SJCRH30 (cell line): ENCODE results near the gene RALGPS1. TPM values are rescaled to one million over a fixed set of nuclear protein-coding genes. Genes with fewer than 3 reads are reported as not detected.
A peak's percentile ranks its signal among the peaks of the same experiment; 100 is the strongest.

Experiments used
- DNase-seq, 2 experiments: peaks; one replicate each; pipeline ENCODE4 v3.0.0-alpha.2; 2015 to 2020
- H3K27ac ChIP-seq: fragments of 250-450 bp; sonication (Bioruptor Pico); 2 replicates; pipeline ENCODE4 v1.5.1; 2020; ENCODE audit warnings: mild to moderate bottlenecking, moderate library complexity
- H3K27me3 ChIP-seq: fragments of 250-450 bp; sonication (Bioruptor Pico); 2 replicates; pipeline ENCODE4 v1.5.1; 2020; ENCODE audit warnings: mild to moderate bottlenecking, moderate library complexity
- H3K36me3 ChIP-seq: fragments of 250-450 bp; sonication (Bioruptor Pico); 2 replicates; pipeline ENCODE4 v1.5.1; 2020; ENCODE audit warnings: mild to moderate bottlenecking, moderate library complexity
- H3K4me1 ChIP-seq: fragments of 250-450 bp; sonication (Bioruptor Pico); 2 replicates; pipeline ENCODE4 v1.5.1; 2020; ENCODE audit warnings: mild to moderate bottlenecking, moderate library complexity
- H3K4me3 ChIP-seq: fragments of 250-450 bp; sonication (Bioruptor Pico); 2 replicates; pipeline ENCODE4 v1.5.1; 2020; ENCODE audit warnings: mild to moderate bottlenecking, moderate library complexity
- H3K9me3 ChIP-seq: fragments of 250-450 bp; sonication (Bioruptor Pico); replicated peaks from 2 replicates; pipeline ENCODE4 v1.5.1; 2020; ENCODE audit warnings: mild to moderate bottlenecking, moderate library complexity
- total RNA-seq: library from RNA; depleted of rRNA; stranded (reverse); fragments of >200 nt; shearing (Covaris generic); gene quantifications from 2 replicates; pipeline ENCODE4 v1.2.3, GENCODE V29; 2014

The RALGPS1 gene
- total RNA-seq, 1 experiment from 2014 or later, result 1.8 TPM

GRCh38 chr9:126982215-126983002, 67.8 kb downstream of the RALGPS1 start:
- H3K9me3 ChIP-seq, result no peaks in the 10 kb centered on the region

DNA sequence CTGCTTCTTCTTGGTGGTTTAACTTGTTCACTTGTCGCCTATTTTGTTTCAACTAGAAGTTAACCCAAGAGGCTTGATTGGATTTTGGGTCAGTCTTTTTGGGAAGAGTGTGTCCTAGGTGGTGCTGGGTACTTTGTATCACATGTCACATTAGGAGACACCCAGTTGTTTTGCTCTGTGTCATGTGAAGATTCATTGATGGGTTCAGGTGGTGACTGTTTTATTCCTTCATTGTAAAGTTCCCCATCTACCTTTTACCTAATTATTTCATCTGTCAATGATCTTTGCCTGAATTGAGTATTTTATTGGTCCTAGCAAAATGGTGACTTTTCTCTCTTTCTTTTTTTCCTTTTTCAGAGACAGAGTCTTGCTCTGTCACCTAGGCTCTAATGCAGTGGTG, 69.2 kb downstream of the RALGPS1 start:
- no peak for DNase-seq
- H3K4me3 ChIP-seq, result no peak overlapping the region
- H3K36me3 ChIP-seq, result no peaks in the 10 kb centered on the region
- H3K4me1 ChIP-seq, result peaks cover 26% of the 10 kb centered on the region
- no peak overlapping the region for H3K27ac ChIP-seq
- H3K27me3 ChIP-seq, result no peaks in the 10 kb centered on the region
- no peaks in the 10 kb centered on the region for H3K9me3 ChIP-seq

More at GRCh38 chr9:126982215-126983002, 67.8 kb downstream of the RALGPS1 start:
- no peak for DNase-seq
- Histone ChIP-seq H3K27me3 (no peaks in the 10 kb centered on the region), H3K27ac (no peak overlapping the region), H3K36me3 (no peaks in the 10 kb centered on the region), H3K4me3 (no peak overlapping the region), H3K4me1 (peaks cover 26% of the 10 kb centered on the region)

- Histone ChIP-seq H3K36me3 (no peaks in the 10 kb centered on the region), H3K27ac (no peak overlapping the region), H3K4me1 (peaks cover 26% of the 10 kb centered on the region), H3K27me3 (no peaks in the 10 kb centered on the region), H3K9me3 (no peaks in the 10 kb centered on the region), H3K4me3 (no peak overlapping the region)
- DNase-seq, result peak; percentile 38 to 40
These were observed 70.4 kb downstream of the RALGPS1 start for GRCh38 chr9:126984969-126985368.

GRCh38 chr9:126985870-126986498, 71.4 kb downstream of the RALGPS1 start:
- Histone ChIP-seq H3K9me3 (no peaks in the 10 kb centered on the region), H3K36me3 (no peaks in the 10 kb centered on the region), H3K4me1 (peaks cover 26% of the 10 kb centered on the region), H3K4me3 (no peak overlapping the region), H3K27ac (no peak overlapping the region), H3K27me3 (no peaks in the 10 kb centered on the region)
- peak; percentile 83 to 90 for DNase-seq

- no peaks in the 10 kb centered on the region for H3K36me3 ChIP-seq
- H3K4me1 ChIP-seq, result peaks cover 26% of the 10 kb centered on the region
- H3K27me3 ChIP-seq, result no peaks in the 10 kb centered on the region
- no peak for DNase-seq
- no peaks in the 10 kb centered on the region for H3K9me3 ChIP-seq
- H3K4me3 ChIP-seq, result no peak overlapping the region
- no peak overlapping the region for H3K27ac ChIP-seq
These were observed 71.9 kb downstream of the RALGPS1 start for GRCh38 chr9:126986506-126986951.

GRCh38 chr9:126988857-126989256, 74.3 kb downstream of the RALGPS1 start:
- H3K4me3 ChIP-seq, result no peak overlapping the region
- no peaks in the 10 kb centered on the region for H3K27me3 ChIP-seq
- H3K9me3 ChIP-seq, result peaks cover 7% of the 10 kb centered on the region
- no peak for DNase-seq
- H3K36me3 ChIP-seq, result no peaks in the 10 kb centered on the region
- no peak overlapping the region for H3K27ac ChIP-seq
- peaks cover 26% of the 10 kb centered on the region for H3K4me1 ChIP-seq

DNA sequence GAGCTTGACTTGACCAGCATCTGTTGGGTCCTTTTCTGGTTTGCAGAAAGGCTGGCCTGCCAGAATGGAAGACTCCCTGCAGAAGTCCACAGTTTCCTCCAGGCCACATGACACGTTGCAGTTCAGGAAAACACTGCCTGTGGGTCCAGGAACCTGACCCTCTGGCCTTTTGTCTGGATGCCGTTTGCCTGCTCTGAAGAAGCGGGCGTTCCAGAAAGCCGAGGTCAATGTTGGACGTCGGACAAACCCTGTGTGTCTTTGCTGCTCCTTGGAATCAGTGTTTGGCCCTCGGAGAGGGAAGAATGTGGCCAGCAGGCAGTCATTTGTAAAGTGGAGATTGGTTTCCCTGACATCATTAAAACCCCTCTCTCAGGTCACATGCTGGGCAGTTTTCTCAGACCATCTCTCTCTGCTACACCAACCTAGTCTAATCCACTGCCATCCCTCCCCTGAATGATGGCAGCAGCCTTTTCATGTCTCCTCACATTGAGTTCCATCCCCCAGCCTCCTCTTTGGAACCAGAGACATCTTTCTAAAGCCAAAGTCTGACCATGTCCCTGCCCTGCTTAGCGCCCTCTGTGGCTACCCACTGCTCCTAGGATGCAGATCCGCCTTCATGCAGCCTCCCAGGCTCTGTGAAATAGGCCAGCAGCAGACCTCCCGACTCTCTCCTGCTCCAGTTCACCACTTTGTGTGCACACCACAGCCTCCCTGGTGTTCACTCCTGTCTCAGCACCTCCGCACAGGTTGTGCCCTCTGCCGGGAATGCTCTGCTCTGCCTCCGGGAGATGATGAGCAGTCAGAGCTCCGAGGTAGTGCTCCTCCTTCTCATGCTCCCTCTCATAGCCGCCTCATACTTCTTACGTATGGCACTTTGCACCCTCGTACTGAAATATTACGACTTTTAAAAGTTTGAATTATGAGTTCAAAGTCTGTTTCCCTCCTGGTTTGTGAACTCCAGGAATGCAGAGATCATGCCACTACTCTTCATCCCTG, 75.6 kb downstream of the RALGPS1 start:
- Histone ChIP-seq H3K36me3 (no peaks in the 10 kb centered on the region), H3K9me3 (peaks cover 7% of the 10 kb centered on the region), H3K4me1 (peaks cover 19% of the 10 kb centered on the region), H3K27me3 (no peaks in the 10 kb centered on the region), H3K27ac (no peak overlapping the region), H3K4me3 (no peak overlapping the region)
- no peak for DNase-seq

DNA sequence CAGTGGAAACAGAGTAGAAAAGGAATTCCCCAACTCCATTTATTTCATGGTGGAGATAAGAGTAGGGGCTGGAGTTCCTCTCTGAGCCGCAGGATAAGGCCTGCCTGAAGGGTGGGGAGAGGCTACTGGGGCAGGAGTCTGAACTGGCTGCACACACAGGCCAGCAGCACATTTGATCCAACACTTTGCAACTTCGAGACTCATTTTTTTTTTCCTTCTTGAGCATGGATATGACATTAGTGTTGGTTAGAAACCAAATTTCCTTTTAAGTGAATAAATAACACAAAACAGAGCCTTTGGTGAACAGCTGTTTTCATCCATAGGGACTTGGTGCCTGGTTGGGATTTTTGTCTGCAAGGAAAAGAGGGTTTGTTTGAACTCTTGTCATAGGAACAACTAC, 76.6 kb downstream of the RALGPS1 start:
- Histone ChIP-seq H3K4me3 (no peak overlapping the region), H3K36me3 (no peaks in the 10 kb centered on the region), H3K27me3 (no peaks in the 10 kb centered on the region), H3K27ac (no peak overlapping the region), H3K9me3 (peaks cover 7% of the 10 kb centered on the region), H3K4me1 (peaks cover 9% of the 10 kb centered on the region)
- no peak for DNase-seq

GRCh38 chr9:126992427-126992826, 77.8 kb downstream of the RALGPS1 start:
- DNase-seq, result no peak
- no peaks in the 10 kb centered on the region for H3K4me1 ChIP-seq
- peaks cover 7% of the 10 kb centered on the region for H3K9me3 ChIP-seq
- H3K4me3 ChIP-seq, result no peak overlapping the region
- no peaks in the 10 kb centered on the region for H3K27me3 ChIP-seq
- no peak overlapping the region for H3K27ac ChIP-seq
- no peaks in the 10 kb centered on the region for H3K36me3 ChIP-seq

DNA sequence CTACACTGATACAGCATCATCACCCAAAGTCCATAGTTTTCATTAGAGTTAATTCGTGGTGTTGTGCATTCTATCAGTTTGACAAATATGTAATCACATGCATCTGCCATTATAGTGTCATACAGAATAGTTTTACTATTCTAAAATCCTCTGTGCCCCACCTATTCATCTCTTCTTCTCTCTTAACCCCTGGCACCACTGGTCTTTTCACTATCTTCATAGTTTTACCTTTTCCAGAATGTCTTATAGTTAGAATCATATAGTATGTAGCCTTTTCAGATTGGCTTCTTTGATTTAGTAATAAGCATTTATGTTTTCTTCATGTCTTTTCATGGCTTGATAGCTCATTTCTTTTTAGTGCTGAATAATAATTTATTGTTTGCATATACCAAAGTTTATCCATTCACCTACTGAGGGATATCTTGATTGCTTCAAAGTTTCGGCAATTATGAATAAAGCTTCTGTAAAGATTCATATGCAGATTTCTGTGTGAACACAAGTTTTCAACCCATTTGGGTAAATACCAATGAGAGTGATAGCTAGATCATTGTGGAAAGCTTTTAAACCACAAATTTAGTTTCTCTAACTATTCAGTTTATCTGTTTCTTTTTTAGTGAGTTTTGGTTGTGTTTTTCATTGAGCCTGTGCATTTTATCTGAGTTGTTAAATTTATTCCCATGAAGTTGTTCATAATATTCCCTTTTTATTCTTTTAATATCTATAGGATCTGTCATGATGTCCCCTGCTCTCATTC, 84.9 kb downstream of the RALGPS1 start:
- Histone ChIP-seq H3K9me3 (peaks cover 3% of the 10 kb centered on the region), H3K27me3 (no peaks in the 10 kb centered on the region), H3K27ac (no peak overlapping the region), H3K36me3 (no peaks in the 10 kb centered on the region), H3K4me3 (no peak overlapping the region), H3K4me1 (no peaks in the 10 kb centered on the region; the same call in 1 of the 2 replicates)
- DNase-seq, result no peak

DNA sequence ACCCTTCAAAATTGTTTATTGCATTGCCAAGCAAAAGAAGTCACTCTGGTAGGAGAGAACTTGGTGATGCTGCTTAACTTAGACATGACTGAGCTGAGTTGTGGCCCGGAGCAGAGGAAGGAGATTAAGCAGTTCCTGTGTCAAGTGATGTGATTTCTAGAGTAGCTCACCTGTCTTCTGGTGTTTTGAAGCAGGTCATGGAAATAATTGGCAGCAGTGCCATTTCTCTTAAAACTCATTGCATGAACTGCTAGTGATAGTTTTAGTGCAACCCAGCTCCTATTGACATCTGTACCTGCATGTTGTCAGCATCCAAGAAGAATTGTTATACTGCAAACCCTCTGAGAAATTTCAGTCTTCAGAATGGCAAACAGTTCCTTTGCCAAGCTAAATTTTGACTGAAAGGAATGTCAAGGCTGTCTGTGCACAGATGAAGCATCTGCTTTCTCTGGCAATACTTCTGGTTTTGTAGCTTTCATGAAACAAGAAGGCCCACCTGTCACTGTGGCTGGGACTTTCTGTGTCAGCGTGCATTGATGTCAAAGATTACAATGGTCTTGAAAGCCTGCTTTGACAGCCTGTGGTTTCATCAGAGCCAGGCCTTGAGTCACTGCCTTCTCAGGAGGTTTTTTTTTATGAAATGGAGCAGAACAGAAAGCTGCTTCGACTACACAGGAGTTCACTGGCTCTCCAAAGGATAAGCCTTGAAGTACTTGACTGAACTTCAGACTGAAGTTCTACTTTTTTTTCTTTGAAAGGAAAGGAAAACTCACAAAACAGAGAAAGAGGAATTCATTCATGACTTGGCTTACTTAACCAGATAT, 90.6 kb downstream of the RALGPS1 start:
- DNase-seq, result peak; percentile 65 to 81
- Histone ChIP-seq H3K36me3 (no peaks in the 10 kb centered on the region), H3K27ac (no peak overlapping the region), H3K9me3 (no peaks in the 10 kb centered on the region; the same call in 1 of the 2 replicates), H3K4me3 (no peak overlapping the region), H3K4me1 (peaks cover 17% of the 10 kb centered on the region), H3K27me3 (no peaks in the 10 kb centered on the region; the same call in none of the 2 replicates)

DNA sequence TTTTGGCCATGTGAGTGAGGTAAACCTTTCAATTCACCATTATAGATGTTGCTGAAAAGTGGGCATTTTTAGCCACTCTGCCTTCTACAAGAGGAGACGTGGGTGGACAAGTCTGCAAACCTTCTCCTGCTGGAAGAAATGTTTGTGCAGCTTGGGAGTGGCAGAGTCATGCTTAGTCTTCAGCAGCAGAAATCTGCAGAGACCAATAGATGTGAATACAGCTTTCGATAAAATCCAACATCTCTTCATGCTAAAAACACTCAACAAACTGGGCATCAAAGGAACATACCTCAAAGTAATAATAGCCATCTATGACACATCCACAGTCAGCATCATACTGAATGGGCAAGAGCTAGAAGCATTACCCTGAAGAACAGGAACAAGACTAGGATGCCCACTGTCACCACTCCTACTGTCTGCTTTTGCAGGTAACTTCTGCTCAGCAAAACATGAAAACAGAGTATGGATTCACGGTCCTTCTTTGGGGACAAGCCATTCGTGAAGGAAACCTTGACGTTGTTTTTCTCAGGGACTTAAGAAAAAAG, 91.3 kb downstream of the RALGPS1 start:
- Histone ChIP-seq H3K36me3 (no peaks in the 10 kb centered on the region), H3K4me1 (peaks cover 17% of the 10 kb centered on the region), H3K4me3 (no peak overlapping the region), H3K27ac (no peak overlapping the region), H3K27me3 (peaks cover 4% of the 10 kb centered on the region), H3K9me3 (no peaks in the 10 kb centered on the region; the same call in 1 of the 2 replicates)
- no peak for DNase-seq

DNA sequence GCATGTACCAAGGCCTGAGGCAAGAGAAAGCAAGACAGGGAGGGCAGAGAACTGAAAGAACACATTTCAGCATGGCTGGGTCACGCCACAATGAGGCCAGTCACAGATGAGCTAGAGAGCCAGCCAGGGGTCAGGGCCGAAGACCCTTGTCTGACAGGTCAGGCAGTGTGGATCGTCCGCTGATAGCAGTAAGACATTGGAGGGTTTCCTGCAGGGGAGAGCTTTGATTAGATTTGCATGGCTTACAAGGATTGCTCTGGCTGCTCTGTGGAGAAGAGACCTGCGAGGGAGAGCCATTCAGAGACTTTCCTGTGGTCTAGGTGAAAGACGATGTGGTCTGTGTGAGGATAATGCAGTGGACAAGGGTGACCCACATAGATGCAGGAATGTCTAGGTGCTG, 93.1 kb downstream of the RALGPS1 start:
- Histone ChIP-seq H3K4me1 (peaks cover 17% of the 10 kb centered on the region), H3K9me3 (no peaks in the 10 kb centered on the region; the same call in 1 of the 2 replicates), H3K27me3 (peaks cover 19% of the 10 kb centered on the region), H3K36me3 (no peaks in the 10 kb centered on the region), H3K27ac (no peak overlapping the region), H3K4me3 (no peak overlapping the region)
- no peak for DNase-seq
